ENCODE data around the gene KRT23. TPM values are rescaled to one million over a fixed set of nuclear protein-coding genes. Genes with fewer than 3 reads are reported as not detected.

Gene KRT23
- total and polyA plus RNA-seq, 11 donors = 0.16 TPM; not detected in 10

GRCh38 chr17:40873255-40873654 lies 64.2 kb downstream of the KRT23 start:
- ATAC-seq = no peak
- Histone ChIP-seq H3K36me3 (no peaks in the 10 kb centered on the region), H3K4me1 (no peaks in the 10 kb centered on the region), H3K27ac (no peak overlapping the region), H3K9me3 (no peaks in the 10 kb centered on the region), H3K27me3 (peaks cover 0 to 19% (median 0%) of the 10 kb centered on the region in 9 donors), H3K4me3 (no peak overlapping the region)
- no peak for TF ChIP-seq POLR2A (IDR thresholded peaks at IDR 0.05)
- TF ChIP-seq, protein P1, sequence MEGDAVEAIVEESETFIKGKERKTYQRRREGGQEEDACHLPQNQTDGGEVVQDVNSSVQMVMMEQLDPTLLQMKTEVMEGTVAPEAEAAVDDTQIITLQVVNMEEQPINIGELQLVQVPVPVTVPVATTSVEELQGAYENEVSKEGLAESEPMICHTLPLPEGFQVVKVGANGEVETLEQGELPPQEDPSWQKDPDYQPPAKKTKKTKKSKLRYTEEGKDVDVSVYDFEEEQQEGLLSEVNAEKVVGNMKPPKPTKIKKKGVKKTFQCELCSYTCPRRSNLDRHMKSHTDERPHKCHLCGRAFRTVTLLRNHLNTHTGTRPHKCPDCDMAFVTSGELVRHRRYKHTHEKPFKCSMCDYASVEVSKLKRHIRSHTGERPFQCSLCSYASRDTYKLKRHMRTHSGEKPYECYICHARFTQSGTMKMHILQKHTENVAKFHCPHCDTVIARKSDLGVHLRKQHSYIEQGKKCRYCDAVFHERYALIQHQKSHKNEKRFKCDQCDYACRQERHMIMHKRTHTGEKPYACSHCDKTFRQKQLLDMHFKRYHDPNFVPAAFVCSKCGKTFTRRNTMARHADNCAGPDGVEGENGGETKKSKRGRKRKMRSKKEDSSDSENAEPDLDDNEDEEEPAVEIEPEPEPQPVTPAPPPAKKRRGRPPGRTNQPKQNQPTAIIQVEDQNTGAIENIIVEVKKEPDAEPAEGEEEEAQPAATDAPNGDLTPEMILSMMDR (IDR thresholded peaks at IDR 0.05) = no peak
- no peak for DNase-seq
- intact Hi-C loops (cut with DNase I) = no loop called here

Other genes starting within 250 kb of the KRT23 start
Only the 30 nearest of the 33 such genes appear.
- not detected for gene KRT25, start 182.3 kb downstream of the KRT23 start, total RNA-seq
- gene KRT25, start 182.3 kb downstream of the KRT23 start, polyA plus RNA-seq = not detected
- not detected for gene KRT26, start 165.4 kb downstream of the KRT23 start, total RNA-seq
- not detected for gene KRT26, start 165.4 kb downstream of the KRT23 start, polyA plus RNA-seq
- not detected for gene KRT27, start 155.1 kb downstream of the KRT23 start, total RNA-seq
- gene KRT27, start 155.1 kb downstream of the KRT23 start, polyA plus RNA-seq = not detected
- not detected for gene KRT28, start 137.7 kb downstream of the KRT23 start, total RNA-seq
- not detected for gene KRT28, start 137.7 kb downstream of the KRT23 start, polyA plus RNA-seq
- 10 to 100 TPM; 17.6 to 70.8 (median 50.1) TPM for gene KRT10, start 115.0 kb downstream of the KRT23 start, total RNA-seq
- 10 to 100 TPM; 21.9 to 81.9 TPM for gene KRT10, start 115.0 kb downstream of the KRT23 start, polyA plus RNA-seq
- not detected for gene KRT12, start 70.4 kb downstream of the KRT23 start, total RNA-seq
- not detected for gene KRT12, start 70.4 kb downstream of the KRT23 start, polyA plus RNA-seq
- not detected for gene KRT20, start 52.4 kb downstream of the KRT23 start, total RNA-seq
- under 1 TPM in 1 of 2 donors, not detected in 1; 0.12 TPM for gene KRT20, start 52.4 kb downstream of the KRT23 start, polyA plus RNA-seq
- not detected for gene KRT39, start 29.3 kb upstream of the KRT23 start, total RNA-seq
- not detected for gene KRT39, start 29.3 kb upstream of the KRT23 start, polyA plus RNA-seq
- not detected for gene KRT40, start 46.7 kb upstream of the KRT23 start, total RNA-seq
- gene KRT40, start 46.7 kb upstream of the KRT23 start, polyA plus RNA-seq = not detected
- gene KRTAP3-3, start 56.5 kb upstream of the KRT23 start, total RNA-seq = not detected
- not detected for gene KRTAP3-3, start 56.5 kb upstream of the KRT23 start, polyA plus RNA-seq
- not detected for gene KRTAP3-2, start 62.3 kb upstream of the KRT23 start, total RNA-seq
- not detected for gene KRTAP3-2, start 62.3 kb upstream of the KRT23 start, polyA plus RNA-seq
- gene KRTAP3-1, start 71.5 kb upstream of the KRT23 start, total RNA-seq = not detected
- gene KRTAP3-1, start 71.5 kb upstream of the KRT23 start, polyA plus RNA-seq = not detected
- gene KRTAP1-5, start 89.6 kb upstream of the KRT23 start, total RNA-seq = not detected
- gene KRTAP1-5, start 89.6 kb upstream of the KRT23 start, polyA plus RNA-seq = not detected
- not detected for gene KRTAP1-4, start 92.5 kb upstream of the KRT23 start, total RNA-seq
- not detected for gene KRTAP1-4, start 92.5 kb upstream of the KRT23 start, polyA plus RNA-seq
- gene KRTAP1-3, start 97.2 kb upstream of the KRT23 start, total RNA-seq = not detected
- not detected for gene KRTAP1-3, start 97.2 kb upstream of the KRT23 start, polyA plus RNA-seq
- gene KRTAP1-1, start 103.8 kb upstream of the KRT23 start, total RNA-seq = not detected
- gene KRTAP1-1, start 103.8 kb upstream of the KRT23 start, polyA plus RNA-seq = not detected
- gene KRTAP2-1, start 109.7 kb upstream of the KRT23 start, total RNA-seq = not detected
- not detected for gene KRTAP2-1, start 109.7 kb upstream of the KRT23 start, polyA plus RNA-seq
- gene KRTAP2-2, start 117.6 kb upstream of the KRT23 start, total RNA-seq = not detected
- not detected for gene KRTAP2-2, start 117.6 kb upstream of the KRT23 start, polyA plus RNA-seq
- not detected for gene KRTAP2-3, start 122.5 kb upstream of the KRT23 start, total RNA-seq
- gene KRTAP2-3, start 122.5 kb upstream of the KRT23 start, polyA plus RNA-seq = not detected
- gene KRTAP2-4, start 128.2 kb upstream of the KRT23 start, total RNA-seq = not detected
- not detected for gene KRTAP2-4, start 128.2 kb upstream of the KRT23 start, polyA plus RNA-seq
- not detected for gene KRTAP4-7, start 146.5 kb upstream of the KRT23 start, total RNA-seq
- gene KRTAP4-7, start 146.5 kb upstream of the KRT23 start, polyA plus RNA-seq = not detected
- not detected for gene KRTAP4-8, start 160.5 kb upstream of the KRT23 start, total RNA-seq
- not detected for gene KRTAP4-8, start 160.5 kb upstream of the KRT23 start, polyA plus RNA-seq
- not detected for gene KRTAP4-16, start 164.6 kb upstream of the KRT23 start, total RNA-seq
- not detected for gene KRTAP4-16, start 164.6 kb upstream of the KRT23 start, polyA plus RNA-seq
- not detected for gene KRTAP4-9, start 167.7 kb upstream of the KRT23 start, total RNA-seq
- gene KRTAP4-9, start 167.7 kb upstream of the KRT23 start, polyA plus RNA-seq = not detected
- not detected for gene KRTAP4-11, start 180.7 kb upstream of the KRT23 start, total RNA-seq
- not detected for gene KRTAP4-11, start 180.7 kb upstream of the KRT23 start, polyA plus RNA-seq
- not detected for gene KRTAP4-12, start 186.5 kb upstream of the KRT23 start, total RNA-seq
- not detected for gene KRTAP4-12, start 186.5 kb upstream of the KRT23 start, polyA plus RNA-seq
- not detected for gene KRTAP4-6, start 202.9 kb upstream of the KRT23 start, total RNA-seq
- not detected for gene KRTAP4-6, start 202.9 kb upstream of the KRT23 start, polyA plus RNA-seq
- not detected for gene KRTAP4-5, start 212.2 kb upstream of the KRT23 start, total RNA-seq
- not detected for gene KRTAP4-5, start 212.2 kb upstream of the KRT23 start, polyA plus RNA-seq
- gene KRTAP4-4, start 223.1 kb upstream of the KRT23 start, total RNA-seq = not detected
- gene KRTAP4-4, start 223.1 kb upstream of the KRT23 start, polyA plus RNA-seq = not detected
- not detected for gene KRTAP4-3, start 230.6 kb upstream of the KRT23 start, total RNA-seq
- gene KRTAP4-3, start 230.6 kb upstream of the KRT23 start, polyA plus RNA-seq = not detected